Ishikawa (cell line): Measurements from ENCODE around the gene MYH6.

Experiments
- CEBPB ChIP-seq: IDR thresholded peaks from 2 replicates; pipeline ENCODE4 v1.6.1; 2012
- CREB1 ChIP-seq: IDR thresholded peaks from 2 replicates; pipeline ENCODE4 v1.6.1; 2012; ENCODE audit warnings: low read depth
- EGR1 ChIP-seq: IDR thresholded peaks from 2 replicates; pipeline ENCODE4 v1.6.1; 2012
- EP300 ChIP-seq: IDR thresholded peaks from 2 replicates; pipeline ENCODE4 v1.6.1; 2012; ENCODE audit warnings: borderline replicate concordance
- MAX ChIP-seq: IDR thresholded peaks from 2 replicates; pipeline ENCODE4 v1.6.1; 2012
- NFIC ChIP-seq: IDR thresholded peaks from 2 replicates; pipeline ENCODE4 v1.6.1; 2012
- RAD21 ChIP-seq: IDR thresholded peaks from 2 replicates; pipeline ENCODE4 v1.6.1; 2012; ENCODE audit warnings: low read depth
- REST ChIP-seq: IDR thresholded peaks from 2 replicates; pipeline ENCODE4 v1.6.1; 2012; ENCODE audit warnings: low read depth, mild to moderate bottlenecking
- TAF1 ChIP-seq: IDR thresholded peaks from 2 replicates; pipeline ENCODE4 v1.6.1; 2012; ENCODE audit warnings: low read depth, mild to moderate bottlenecking
- TCF12 ChIP-seq: IDR thresholded peaks from 2 replicates; pipeline ENCODE4 v1.6.1; 2012; ENCODE audit warnings: low read depth
- TEAD4 ChIP-seq: IDR thresholded peaks from 2 replicates; pipeline ENCODE4 v1.6.1; 2012
- USF1 ChIP-seq: IDR thresholded peaks from 2 replicates; pipeline ENCODE4 v1.6.1; 2012
- YY1 ChIP-seq: IDR thresholded peaks from 2 replicates; pipeline ENCODE4 v1.6.1; 2012; ENCODE audit warnings: low read depth
- ZBTB7A ChIP-seq: IDR thresholded peaks from 2 replicates; pipeline ENCODE4 v1.6.1; 2012; ENCODE audit warnings: low read depth

GRCh38 chr14:23359167-23359626 lies 48.9 kb downstream of the MYH6 start:
- TF ChIP-seq MAX = no peak
- no peak for TF ChIP-seq RAD21
- TF ChIP-seq TCF12 = no peak
- TF ChIP-seq YY1 = no peak
- TF ChIP-seq EGR1 = no peak
- TF ChIP-seq TEAD4 = no peak
- TF ChIP-seq EP300 = no peak
- no peak for TF ChIP-seq REST
- no peak for TF ChIP-seq NFIC
- no peak for TF ChIP-seq USF1
- no peak for TF ChIP-seq TAF1
- no peak for TF ChIP-seq CEBPB
- TF ChIP-seq ZBTB7A = no peak
- TF ChIP-seq CREB1 = no peak
